HepG2 (cell line): ENCODE data around the gene ADAMTS17. TPM values are rescaled to one million over a fixed set of nuclear protein-coding genes. Genes with fewer than 3 reads are reported as not detected.
A peak's percentile ranks its signal among the peaks of the same experiment; 100 is the strongest.

Experiments
- ATF3 ChIP-seq: sonication (generic); formaldehyde crosslinking; IDR thresholded peaks from 2 replicates; pipeline ENCODE4 v1.4.0; 2020; ENCODE audit warnings: missing genetic modification reagents
- ATF4 ChIP-seq, 2 experiments: fragments of 450-650 bp in 1 of 2; sonication (generic) in 1 of 2; formaldehyde crosslinking; IDR thresholded peaks; 2 replicates each; pipeline versions ENCODE4 v1.5.0 to v1.8.0; 2020 to 2022; ENCODE audit warnings: mild to moderate bottlenecking in 1 of 2, missing genetic modification reagents in 1 of 2
- ATM ChIP-seq: fragments of 450-650 bp; IDR thresholded peaks from 2 replicates; pipeline ENCODE4 v1.7.1; 2017; ENCODE audit warnings: mild to moderate bottlenecking, borderline replicate concordance
- CCAR2 ChIP-seq: fragments of 200-400 bp; formaldehyde crosslinking; optimal IDR thresholded peaks from 2 replicates; pipeline ENCODE3; 2018; ENCODE audit warnings: low read depth, mild to moderate bottlenecking, low read length, moderate library complexity
- CREBL2 ChIP-seq: sonication (generic); formaldehyde crosslinking; IDR thresholded peaks from 2 replicates; pipeline ENCODE4 v1.8.1; 2023; ENCODE audit warnings: missing genetic modification reagents, mild to moderate bottlenecking, borderline replicate concordance
- EZH2 ChIP-seq: conservative IDR thresholded peaks from 2 replicates; pipeline ENCODE4 v1.6.1; 2012; ENCODE audit warnings: mild to moderate bottlenecking, low read depth, low read length, moderate library complexity
- GFI1 ChIP-seq: sonication (generic); formaldehyde crosslinking; IDR thresholded peaks from 2 replicates; pipeline ENCODE4 v1.5.0; 2020; ENCODE audit warnings: missing genetic modification reagents, mild to moderate bottlenecking, borderline replicate concordance
- IRX3 ChIP-seq: sonication (generic); formaldehyde crosslinking; IDR thresholded peaks from 2 replicates; pipeline ENCODE4 v1.8.1; 2023; ENCODE audit warnings: mild to moderate bottlenecking, low read depth, missing genetic modification reagents, borderline replicate concordance
- MAFG ChIP-seq: sonication (generic); formaldehyde crosslinking; IDR thresholded peaks from 2 replicates; pipeline ENCODE4 v1.5.1; 2020; ENCODE audit warnings: mild to moderate bottlenecking, missing genetic modification reagents
- PAX8 ChIP-seq: sonication (generic); formaldehyde crosslinking; IDR thresholded peaks from 2 replicates; pipeline ENCODE4 v1.8.0; 2022; ENCODE audit warnings: mild to moderate bottlenecking, missing genetic modification reagents, borderline replicate concordance
- RAD51 ChIP-seq: fragments of 450-650 bp; IDR thresholded peaks from 2 replicates; pipeline ENCODE4 v1.6.1; 2016; ENCODE audit warnings: borderline replicate concordance
- REST ChIP-seq, 2 experiments: IDR thresholded peaks; 2 replicates each; pipeline ENCODE4 v1.6.1; 2011 to 2012; ENCODE audit warnings: low read length in 2 of 2, borderline replicate concordance in 1 of 2, low read depth in 1 of 2, mild to moderate bottlenecking in 1 of 2, moderate library complexity in 1 of 2
- TAF15 ChIP-seq: fragments of 200-400 bp; formaldehyde crosslinking; IDR thresholded peaks from one replicate; pipeline ENCODE4 v1.6.1; 2018; ENCODE audit warnings: mild to moderate bottlenecking, low read depth, low read length; ENCODE audit not compliant: poor library complexity, severe bottlenecking
- ZBTB43 ChIP-seq: sonication (generic); formaldehyde crosslinking; conservative IDR thresholded peaks from 2 replicates; pipeline ENCODE4 v1.4.0; 2020; ENCODE audit warnings: missing genetic modification reagents
- ZFP82 ChIP-seq: sonication (generic); formaldehyde crosslinking; IDR thresholded peaks from 2 replicates; pipeline ENCODE4 v1.5.1; 2020; ENCODE audit warnings: mild to moderate bottlenecking, missing genetic modification reagents, borderline replicate concordance
- ZMAT5 ChIP-seq: sonication (generic); formaldehyde crosslinking; IDR thresholded peaks from 2 replicates; pipeline ENCODE4 v1.5.0; 2020; ENCODE audit warnings: mild to moderate bottlenecking, low read depth, missing genetic modification reagents, borderline replicate concordance
- ZNF101 ChIP-seq: sonication (generic); formaldehyde crosslinking; IDR thresholded peaks from 2 replicates; pipeline ENCODE4 v1.4.0; 2020; ENCODE audit warnings: mild to moderate bottlenecking, low read depth, missing genetic modification reagents, borderline replicate concordance
- ZNF251 ChIP-seq: sonication (generic); formaldehyde crosslinking; IDR thresholded peaks from 2 replicates; pipeline ENCODE4 v1.9.0; 2021; ENCODE audit warnings: mild to moderate bottlenecking, missing genetic modification reagents
- ZNF740 ChIP-seq: sonication (generic); formaldehyde crosslinking; IDR thresholded peaks from 2 replicates; pipeline ENCODE4 v1.4.0; 2020; ENCODE audit warnings: missing genetic modification reagents
- ZNF773 ChIP-seq: sonication (generic); formaldehyde crosslinking; IDR thresholded peaks from 2 replicates; pipeline ENCODE4 v1.4.0; 2020; ENCODE audit warnings: missing genetic modification reagents, borderline replicate concordance
- polyA plus RNA-seq, 8 experiments: library from polyadenylated mRNA; depleted of rRNA in 3 of 8; stranded (reverse) in 7 of 8; unstranded in 1 of 8; fragments of >200 nt; fragmentation: Illumina TruSeq in 4 of 8; extraction: Trizol in 4 of 8; gene quantifications; 2 replicates each; pipeline versions ENCODE4 v1.2.1 to v1.2.3, GENCODE V29; 2011 to 2016; ENCODE audit warnings: low read depth in 4 of 8, missing spikeins in 1 of 8, mixed read lengths in 1 of 8; ENCODE audit not compliant: insufficient read depth in 1 of 8
- total RNA-seq, 5 experiments: library from RNA; depleted of rRNA; stranded (reverse); fragments of >200 nt; fragmentation: Illumina TruSeq; extraction: Trizol; gene quantifications; 2 replicates each; pipeline ENCODE4 v1.2.3, GENCODE V29; 2016; ENCODE audit warnings: low read depth in 1 of 5

ADAMTS17 gene
- total and polyA plus RNA-seq, 2 of the 13 experiments (the other 11 are each of a cell fraction or from before 2014, with no cell fraction given), result 0.02 to 0.04 TPM

- no peak for TF ChIP-seq ZFP82
- no peak for TF ChIP-seq ZNF251
- TF ChIP-seq ZNF101 (CRISPR knock-in tag), result no peak
- TF ChIP-seq IRX3 (CRISPR knock-in tag), result no peak
- TF ChIP-seq EZH2, result no peak
- no peak for TF ChIP-seq GFI1 (CRISPR knock-in tag)
- TF ChIP-seq REST (IDR thresholded peaks at IDR 0.05; ENCODE audit: borderline replicate concordance in 1 of 2, low read depth in 1 of 2, low read length in 2 of 2), result no peak
- no peak for TF ChIP-seq MAFG (CRISPR knock-in tag)
- 0 out of 2 replicates have a peak, but pooled peaks have one; percentile 37 for TF ChIP-seq ATF3
- no peak for TF ChIP-seq CREBL2 (CRISPR knock-in tag)
- TF ChIP-seq ZNF740 (CRISPR knock-in tag), result 0 out of 2 replicates have a peak, but pooled peaks have one; percentile 29
- TF ChIP-seq TAF15, result no peak
- TF ChIP-seq CCAR2, result no peak
- TF ChIP-seq RAD51, result no peak
- no peak for TF ChIP-seq ATF4 (CRISPR knock-in tag; IDR thresholded peaks at IDR 0.05)
- TF ChIP-seq ATM, result no peak
- TF ChIP-seq ZBTB43, result peak; percentile 84
- no peak for TF ChIP-seq PAX8
- no peak for TF ChIP-seq ZMAT5
- TF ChIP-seq ZNF773 (CRISPR knock-in tag), result no peak
These were observed 210.2 kb downstream of the ADAMTS17 start (continued) for GRCh38 chr15:100131321-100132224.
